H9 (cell line): ENCODE data around the gene CDIPT. TPM values are rescaled to one million over a fixed set of nuclear protein-coding genes. Genes with fewer than 3 reads are reported as not detected.

ENCODE experiments used
- DNase-seq: peaks from one replicate; pipeline ENCODE4 v3.0.0-alpha.2; 2017
- H2AFZ ChIP-seq: one replicate; pipeline ENCODE4 v1.6.1; 2013; ENCODE audit warnings: mild to moderate bottlenecking, low read length, control low read depth, moderate library complexity
- H2AK5ac ChIP-seq: 2 replicates; pipeline ENCODE4 v1.6.1; 2013; ENCODE audit warnings: low read length, control low read depth, mixed read lengths; ENCODE audit not compliant: insufficient read length
- H2BK120ac ChIP-seq: one replicate; pipeline ENCODE4 v1.6.1; 2013; ENCODE audit warnings: low read depth, mild to moderate bottlenecking, low read length, control low read depth, inconsistent platforms; ENCODE audit not compliant: poor library complexity, severe bottlenecking
- H2BK12ac ChIP-seq: 2 replicates; pipeline ENCODE4 v1.6.1; 2013; ENCODE audit warnings: low read length, control low read depth, mixed read lengths, low read depth; ENCODE audit not compliant: insufficient read length
- H2BK15ac ChIP-seq: 2 replicates; pipeline ENCODE4 v1.6.1; 2013; ENCODE audit warnings: low read depth, low read length, control low read depth
- H2BK20ac ChIP-seq: one replicate; pipeline ENCODE4 v1.6.1; 2013; ENCODE audit warnings: low read depth, mild to moderate bottlenecking, low read length, control low read depth, inconsistent platforms; ENCODE audit not compliant: poor library complexity, severe bottlenecking
- H2BK5ac ChIP-seq: 2 replicates; pipeline ENCODE4 v1.6.1; 2013; ENCODE audit warnings: low read length, control low read depth, mixed read lengths; ENCODE audit not compliant: insufficient read length
- H3K14ac ChIP-seq: 2 replicates; pipeline ENCODE4 v1.6.1; 2013; ENCODE audit warnings: low read length, control low read depth; ENCODE audit not compliant: insufficient read depth
- H3K18ac ChIP-seq: 2 replicates; pipeline ENCODE4 v1.6.1; 2013; ENCODE audit warnings: low read depth, mild to moderate bottlenecking, mixed read lengths, low read length, control low read depth; ENCODE audit not compliant: insufficient read length
- H3K23ac ChIP-seq: 2 replicates; pipeline ENCODE4 v1.6.1; 2013; ENCODE audit warnings: low read length, control low read depth, mixed read lengths, low read depth; ENCODE audit not compliant: insufficient read length
- H3K23me2 ChIP-seq: 2 replicates; pipeline ENCODE4 v1.6.1; 2013; ENCODE audit warnings: low read depth, mild to moderate bottlenecking, mixed read lengths, low read length, control low read depth; ENCODE audit not compliant: insufficient read length, poor library complexity, severe bottlenecking
- H3K27ac ChIP-seq: 2 replicates; pipeline ENCODE4 v1.5.1; 2013; ENCODE audit warnings: low read length, control low read depth, mixed read lengths, low read depth; ENCODE audit not compliant: insufficient read length
- H3K27me3 ChIP-seq: 2 replicates; pipeline ENCODE4 v1.6.1; 2013; ENCODE audit warnings: low read length, control low read depth, inconsistent platforms; ENCODE audit not compliant: insufficient read depth
- H3K4ac ChIP-seq: 2 replicates; pipeline ENCODE4 v1.6.1; 2013; ENCODE audit warnings: low read depth, mild to moderate bottlenecking, control low read depth, inconsistent platforms, low read length, moderate library complexity
- H3K4me1 ChIP-seq: 2 replicates; pipeline ENCODE4 v1.6.1; 2013; ENCODE audit warnings: low read length, control low read depth, inconsistent platforms; ENCODE audit not compliant: insufficient read depth
- H3K4me2 ChIP-seq: 2 replicates; pipeline ENCODE4 v1.6.1; 2013; ENCODE audit warnings: low read length, control low read depth, mixed read lengths; ENCODE audit not compliant: insufficient read length, insufficient read depth
- H3K56ac ChIP-seq: 2 replicates; pipeline ENCODE4 v1.6.1; 2013; ENCODE audit warnings: low read depth, mild to moderate bottlenecking, mixed read lengths, low read length, control low read depth; ENCODE audit not compliant: insufficient read length
- H3K79me1 ChIP-seq: 2 replicates; pipeline ENCODE4 v1.6.1; 2013; ENCODE audit warnings: low read depth, mild to moderate bottlenecking, moderate library complexity, low read length, control low read depth, inconsistent platforms; ENCODE audit not compliant: insufficient read depth, poor library complexity, severe bottlenecking
- H3K79me2 ChIP-seq: 2 replicates; pipeline ENCODE4 v1.6.1; 2013; ENCODE audit warnings: low read length, control low read depth, inconsistent platforms; ENCODE audit not compliant: insufficient read depth
- H3K9ac ChIP-seq: 2 replicates; pipeline ENCODE4 v1.6.1; 2013; ENCODE audit warnings: low read length, control low read depth, mixed read lengths; ENCODE audit not compliant: insufficient read length; ENCODE audit errors: extremely low read depth
- H3K9me3 ChIP-seq: one replicate; pipeline ENCODE4 v1.6.1; 2013; ENCODE audit warnings: low read depth, low read length, inconsistent platforms; ENCODE audit not compliant: control insufficient read depth
- H3T11ph ChIP-seq: one replicate; pipeline ENCODE4 v1.6.1; 2013; ENCODE audit warnings: mild to moderate bottlenecking, low read length, control low read depth, inconsistent platforms
- H4K20me1 ChIP-seq: one replicate; pipeline ENCODE4 v1.6.1; 2013; ENCODE audit not compliant: control insufficient read depth, insufficient read length, insufficient read depth
- H4K5ac ChIP-seq: 2 replicates; pipeline ENCODE4 v1.6.1; 2013; ENCODE audit warnings: low read depth, mild to moderate bottlenecking, mixed read lengths, low read length, control low read depth; ENCODE audit not compliant: insufficient read length
- H4K8ac ChIP-seq: replicated peaks from 2 replicates; pipeline ENCODE4 v1.6.1; 2013; ENCODE audit warnings: low read length, control low read depth, mixed read lengths, low read depth; ENCODE audit not compliant: insufficient read length
- H4K91ac ChIP-seq: 2 replicates; pipeline ENCODE4 v1.6.1; 2013; ENCODE audit warnings: low read depth, mild to moderate bottlenecking, moderate library complexity, mixed read lengths, low read length, control low read depth; ENCODE audit not compliant: insufficient read length
- H3K27ac Mint-ChIP-seq, 3 experiments: 2 replicates in 2 of 3; 3 replicates in 1 of 3; pipeline ENCODE4 v1.8.0; 2020 to 2021; ENCODE audit warnings: mixed read lengths in 3 of 3, mild to moderate bottlenecking in 1 of 3, moderate library complexity in 1 of 3
- H3K27me3 Mint-ChIP-seq: 2 replicates; pipeline ENCODE4 v1.8.0; 2021; ENCODE audit warnings: low read depth, mild to moderate bottlenecking, moderate library complexity, mixed read lengths
- H3K36me3 Mint-ChIP-seq, 3 experiments: 2 replicates in 2 of 3; 3 replicates in 1 of 3; pipeline ENCODE4 v1.8.0; 2020 to 2021; ENCODE audit warnings: low read depth in 3 of 3, mixed read lengths in 3 of 3; ENCODE audit not compliant: insufficient read depth in 1 of 3
- H3K4me1 Mint-ChIP-seq, 2 experiments: 2 replicates each; pipeline ENCODE4 v1.8.0; 2020; ENCODE audit warnings: mixed read lengths in 2 of 2
- H3K4me3 Mint-ChIP-seq, 2 experiments: 2 replicates in 1 of 2; 3 replicates in 1 of 2; pipeline ENCODE4 v1.8.0; 2020 to 2021; ENCODE audit warnings: mild to moderate bottlenecking in 2 of 2, mixed read lengths in 2 of 2, moderate library complexity in 1 of 2
- H3K9me3 Mint-ChIP-seq, 2 experiments: 2 replicates in 1 of 2; 3 replicates in 1 of 2; pipeline ENCODE4 v1.8.0; 2020; ENCODE audit warnings: mild to moderate bottlenecking in 2 of 2, mixed read lengths in 2 of 2, moderate library complexity in 1 of 2
- CTCF ChIP-seq: fragments of 200-600 bp; sonication (generic); conservative IDR thresholded peaks from 3 replicates; pipeline ENCODE4 v1.8.0; 2021; ENCODE audit warnings: antibody characterized with exemption, mild to moderate bottlenecking
- WGBS: extraction: QIAGEN DNeasy Blood & Tissue Kit; methylation state at CpG from one replicate; pipeline ENCODE4 v1.1.7; 2013; ENCODE audit warnings: missing lambda C conversion rate, low lambda C conversion rate, mixed read lengths; ENCODE audit not compliant: insufficient read length; ENCODE audit errors: extremely low coverage; 5-methylcytosine and 5-hydroxymethylcytosine counted together
- total RNA-seq: library from RNA; stranded (reverse); gene quantifications from 2 replicates; pipeline ENCODE4 v1.2.1, GENCODE V29; 2021

Gene CDIPT
- total RNA-seq, 1 experiment from 2014 or later: 70.6 TPM

- Histone ChIP-seq H3K79me1 (no peaks in the 10 kb centered on the region), H2BK120ac (no peak overlapping the region), H3K14ac (no peak overlapping the region; the same call in 1 of the 2 replicates), H2BK20ac (no peak overlapping the region), H2AFZ (no peak overlapping the region), H2AK5ac (no peak overlapping the region), H2BK5ac (no peak overlapping the region), H3K23me2 (no peaks in the 10 kb centered on the region), H4K20me1 (no peaks in the 10 kb centered on the region), H4K91ac (no peak overlapping the region), H3K4ac (no peak overlapping the region), H3K9ac (no peak overlapping the region), H3K56ac (no peak overlapping the region), H4K8ac (no peak overlapping the region), H3K27me3 (no peaks in the 10 kb centered on the region), H3K27ac (no peak overlapping the region), H3K4me2 (no peak overlapping the region), H3K23ac (no peak overlapping the region), H3K18ac (no peak overlapping the region), H4K5ac (no peak overlapping the region), H3K79me2 (no peaks in the 10 kb centered on the region), H3T11ph (no peak overlapping the region), H2BK15ac (no peak overlapping the region), H3K4me1 (no peaks in the 10 kb centered on the region), H2BK12ac (no peak overlapping the region), H3K9me3 (no peaks in the 10 kb centered on the region)
- no peak for TF ChIP-seq CTCF
- no peaks in the 10 kb centered on the region for H3K27me3 Mint-ChIP-seq
- peak overlapping the region in 1 of 3 experiments; percentile 18; a peak in 2 of 7 replicates for H3K27ac Mint-ChIP-seq
- no peaks in the 10 kb centered on the region for H3K9me3 Mint-ChIP-seq
- H3K4me3 Mint-ChIP-seq: no peak overlapping the region
- peaks cover 5% of the 10 kb centered on the region in 2 experiments for H3K4me1 Mint-ChIP-seq
- no peak for DNase-seq
- no CpG with 5 or more reads among the region's 28 CpGs for WGBS
- peaks cover 0 to 5% (median 0%) of the 10 kb centered on the region in 3 experiments; a peak in 2 of 7 replicates for H3K36me3 Mint-ChIP-seq
These were observed 18.3 kb downstream of the CDIPT start for GRCh38 chr16:29844575-29845331.
